ENCODE data around the gene UQCRC2.

DNA sequence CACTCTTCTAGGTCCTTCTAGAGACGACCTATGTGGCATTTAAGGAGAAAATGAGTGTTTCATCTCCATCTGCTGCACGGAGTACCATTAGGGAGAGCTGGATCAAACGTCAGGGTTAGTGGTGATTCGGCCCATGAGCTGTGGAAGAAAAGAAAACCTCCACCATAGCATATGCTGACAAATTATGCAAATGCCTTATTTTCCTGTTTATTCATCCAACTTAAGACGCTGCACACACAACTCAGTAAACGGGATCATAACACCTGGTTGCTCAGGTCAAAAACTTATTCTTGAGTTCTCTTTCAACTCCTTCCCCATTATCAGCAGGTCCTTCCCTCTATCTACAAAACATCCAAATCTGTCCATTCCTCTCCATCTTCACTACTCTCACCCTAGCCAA is 53.5 kb downstream of the UQCRC2 start:
- TF ChIP-seq, protein P1, sequence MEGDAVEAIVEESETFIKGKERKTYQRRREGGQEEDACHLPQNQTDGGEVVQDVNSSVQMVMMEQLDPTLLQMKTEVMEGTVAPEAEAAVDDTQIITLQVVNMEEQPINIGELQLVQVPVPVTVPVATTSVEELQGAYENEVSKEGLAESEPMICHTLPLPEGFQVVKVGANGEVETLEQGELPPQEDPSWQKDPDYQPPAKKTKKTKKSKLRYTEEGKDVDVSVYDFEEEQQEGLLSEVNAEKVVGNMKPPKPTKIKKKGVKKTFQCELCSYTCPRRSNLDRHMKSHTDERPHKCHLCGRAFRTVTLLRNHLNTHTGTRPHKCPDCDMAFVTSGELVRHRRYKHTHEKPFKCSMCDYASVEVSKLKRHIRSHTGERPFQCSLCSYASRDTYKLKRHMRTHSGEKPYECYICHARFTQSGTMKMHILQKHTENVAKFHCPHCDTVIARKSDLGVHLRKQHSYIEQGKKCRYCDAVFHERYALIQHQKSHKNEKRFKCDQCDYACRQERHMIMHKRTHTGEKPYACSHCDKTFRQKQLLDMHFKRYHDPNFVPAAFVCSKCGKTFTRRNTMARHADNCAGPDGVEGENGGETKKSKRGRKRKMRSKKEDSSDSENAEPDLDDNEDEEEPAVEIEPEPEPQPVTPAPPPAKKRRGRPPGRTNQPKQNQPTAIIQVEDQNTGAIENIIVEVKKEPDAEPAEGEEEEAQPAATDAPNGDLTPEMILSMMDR (IDR thresholded peaks at IDR 0.05; ENCODE audit: low read depth, low read length, poor library complexity, severe bottlenecking): no peak
- no peak for TF ChIP-seq EZH2phosphoT487 (IDR thresholded peaks at IDR 0.05; ENCODE audit: borderline replicate concordance, low read length)
